SKM-1 (cell line): ENCODE results near the gene CKAP2L.
A peak's percentile ranks its signal among the peaks of the same experiment; 100 is the strongest.
"Not testable (repeated sequence)": the region's sequence is repeated elsewhere in the genome, so short reads cannot be mapped to it uniquely, and the experiment has no call there.

Source experiments
- DNase-seq: peaks from one replicate; lab custom pipeline; 2025; ENCODE audit not compliant: unreplicated experiment; lab: John Stamatoyannopoulos, UW

CKAP2L gene

GRCh38 chr2:112728029-112728362, 36.4 kb downstream of the CKAP2L start:
- no peak for DNase-seq

GRCh38 chr2:112727276-112728028, 37.0 kb downstream of the CKAP2L start:
- no peak for DNase-seq

GRCh38 chr2:112726487-112727190, 37.8 kb downstream of the CKAP2L start:
- peak; percentile 83 for DNase-seq

GRCh38 chr2:112725545-112726457, 38.6 kb downstream of the CKAP2L start:
- no peak for DNase-seq

GRCh38 chr2:112724591-112725525, 39.6 kb downstream of the CKAP2L start:
- DNase-seq: peak; percentile 31

GRCh38 chr2:112723995-112724394, 40.4 kb downstream of the CKAP2L start:
- DNase-seq: no peak

- DNase-seq: no peak
Measured at GRCh38 chr2:112723547-112723940, 40.9 kb downstream of the CKAP2L start.

GRCh38 chr2:112722816-112723546, 41.4 kb downstream of the CKAP2L start:
- DNase-seq: no peak

- no peak for DNase-seq
Measured at GRCh38 chr2:112721819-112722522, 42.4 kb downstream of the CKAP2L start.

GRCh38 chr2:112720785-112721184, 43.6 kb downstream of the CKAP2L start, which contains the start of gene NT5DC4:
TSS of gene NT5DC4 (plus strand) at chr2:112721020. CDS start at chr2:112721080, 60 bp downstream.
- DNase-seq: no peak

- no peak for DNase-seq
Measured at GRCh38 chr2:112718863-112719370, 45.5 kb downstream of the CKAP2L start.

GRCh38 chr2:112716826-112717352, 47.5 kb downstream of the CKAP2L start:
- DNase-seq: not testable (repeated sequence)

GRCh38 chr2:112716094-112716493, 48.3 kb downstream of the CKAP2L start:
- not testable (repeated sequence) for DNase-seq

GRCh38 chr2:112714836-112715631, 49.4 kb downstream of the CKAP2L start:
- DNase-seq: no peak

- DNase-seq: no peak
Measured at GRCh38 chr2:112714331-112714730, 50.1 kb downstream of the CKAP2L start.

- no peak for DNase-seq
Measured at GRCh38 chr2:112713926-112714325, 50.5 kb downstream of the CKAP2L start.

GRCh38 chr2:112713585-112713925, 50.9 kb downstream of the CKAP2L start:
- DNase-seq: no peak
